ENCODE results near the gene MRPL55.

Gene MRPL55

GRCh38 chr1:228091084-228091483 is 18.0 kb downstream of the MRPL55 start:
- no peak for DNase-seq (ENCODE audit: low spot score)
- TF ChIP-seq CTCF (IDR thresholded peaks at IDR 0.05; ENCODE audit: extremely low read depth, insufficient read depth, missing control alignments): no peak
- in situ Hi-C loops (cut with MboI; ENCODE audit: low pct_unique_long_range_greater_than_20kb, low sequenced_read_pairs, unreplicated experiment): no loop called here

GRCh38 chr1:228090613-228091081 is 18.5 kb downstream of the MRPL55 start:
- in situ Hi-C loops (cut with MboI; ENCODE audit: low pct_unique_long_range_greater_than_20kb, low sequenced_read_pairs, unreplicated experiment): no loop called here
- no peak for DNase-seq (ENCODE audit: low spot score)
- no peak for TF ChIP-seq CTCF (IDR thresholded peaks at IDR 0.05; ENCODE audit: extremely low read depth, insufficient read depth, missing control alignments)

- in situ Hi-C loops (cut with MboI; ENCODE audit: low pct_unique_long_range_greater_than_20kb, low sequenced_read_pairs, unreplicated experiment): no loop called here
- DNase-seq (ENCODE audit: low spot score): no peak
These were observed 19.3 kb downstream of the MRPL55 start for GRCh38 chr1:228089519-228090380.

GRCh38 chr1:228088586-228089498 is 20.3 kb downstream of the MRPL55 start:
- no peak for TF ChIP-seq CTCF (IDR thresholded peaks at IDR 0.05; ENCODE audit: extremely low read depth, insufficient read depth, missing control alignments)
- in situ Hi-C loops (cut with MboI; ENCODE audit: low pct_unique_long_range_greater_than_20kb, low sequenced_read_pairs, unreplicated experiment): no loop called here
- no peak for DNase-seq (ENCODE audit: low spot score)

More at GRCh38 chr1:228089519-228090380, 19.3 kb downstream of the MRPL55 start:
- TF ChIP-seq CTCF (IDR thresholded peaks at IDR 0.05; ENCODE audit: extremely low read depth, insufficient read depth, missing control alignments): no peak

- in situ Hi-C loops (cut with MboI; ENCODE audit: low pct_unique_long_range_greater_than_20kb, low sequenced_read_pairs, unreplicated experiment): no loop called here
- no peak for TF ChIP-seq CTCF (IDR thresholded peaks at IDR 0.05; ENCODE audit: extremely low read depth, insufficient read depth, missing control alignments)
- no peak for DNase-seq (ENCODE audit: low spot score)
These were observed 21.3 kb downstream of the MRPL55 start for GRCh38 chr1:228087771-228088251.

GRCh38 chr1:228085287-228085951 is 23.7 kb downstream of the MRPL55 start:
- DNase-seq (ENCODE audit: low spot score): no peak
- in situ Hi-C loops (cut with MboI; ENCODE audit: low pct_unique_long_range_greater_than_20kb, low sequenced_read_pairs, unreplicated experiment): no loop called here
- TF ChIP-seq CTCF (IDR thresholded peaks at IDR 0.05; ENCODE audit: extremely low read depth, insufficient read depth, missing control alignments): no peak

Data from GM13977 (cell line).